Activated CD4-positive, alpha-beta T cell treated with anti-CD3 and anti-CD28 coated beads for 1 hour (primary cell): ENCODE results near the gene FAM43A.

Experiments used
- DNase-seq: peaks from one replicate; pipeline ENCODE4 v3.0.0-alpha.2; 2020

The FAM43A gene

GRCh38 chr3:194685718-194686413 lies at the start of gene FAM43A:
FAM43A (plus strand) TSS chr3:194685883; CDS start chr3:194686827, 944 bp downstream.
- DNase-seq = peak; percentile 73

GRCh38 chr3:194637066-194637465 lies 48.6 kb upstream of the FAM43A start:
- DNase-seq = no peak

GRCh38 chr3:194637541-194638400 lies 47.9 kb upstream of the FAM43A start:
- DNase-seq = no peak

GRCh38 chr3:194638991-194639605 lies 46.6 kb upstream of the FAM43A start:
- no peak for DNase-seq

- no peak for DNase-seq
Observed at GRCh38 chr3:194640829-194641228, 44.9 kb upstream of the FAM43A start.

GRCh38 chr3:194642769-194643168 lies 42.9 kb upstream of the FAM43A start:
- no peak for DNase-seq

- DNase-seq = no peak
Observed at GRCh38 chr3:194647747-194648146, 37.9 kb upstream of the FAM43A start.

- DNase-seq = no peak
Observed at GRCh38 chr3:194654443-194654842, 31.2 kb upstream of the FAM43A start.

- no peak for DNase-seq
Observed at GRCh38 chr3:194657439-194657838, 28.2 kb upstream of the FAM43A start.

GRCh38 chr3:194658477-194659242 lies 27.0 kb upstream of the FAM43A start:
- DNase-seq = no peak

GRCh38 chr3:194659778-194660177 lies 25.9 kb upstream of the FAM43A start:
- no peak for DNase-seq

GRCh38 chr3:194661374-194661773 lies 24.3 kb upstream of the FAM43A start:
- no peak for DNase-seq

- DNase-seq = no peak
Observed at GRCh38 chr3:194661946-194662345, 23.7 kb upstream of the FAM43A start.

GRCh38 chr3:194664857-194665256 lies 20.8 kb upstream of the FAM43A start:
- DNase-seq = no peak

- no peak for DNase-seq
Observed at GRCh38 chr3:194667363-194667762, 18.3 kb upstream of the FAM43A start.

GRCh38 chr3:194671511-194671899 lies 14.2 kb upstream of the FAM43A start:
- no peak for DNase-seq

GRCh38 chr3:194671900-194672808 lies 13.5 kb upstream of the FAM43A start, which contains the start of gene LSG1:
LSG1 (minus strand) TSS chr3:194672191; CDS start chr3:194672162, 29 bp downstream.
- peak; percentile 82 for DNase-seq

- DNase-seq = no peak
Observed at GRCh38 chr3:194672876-194673275, 12.8 kb upstream of the FAM43A start.

- DNase-seq = no peak
Observed at GRCh38 chr3:194673761-194674160, 11.9 kb upstream of the FAM43A start.

GRCh38 chr3:194675081-194675640 lies 10.5 kb upstream of the FAM43A start:
- DNase-seq = no peak

- DNase-seq = no peak
Observed at GRCh38 chr3:194675680-194676079, 10.0 kb upstream of the FAM43A start.
